Tibial artery (tissue), 4 donors: ENCODE data around the gene ARSG.

Experiments
- DNase-seq, 2 donors: peaks; one replicate each; pipeline ENCODE4 v3.0.0-alpha.2; 2019
- H3K27ac ChIP-seq, 2 donors: fragments of 200-600 bp; sonication (generic) in 1 of 2; 1 replicate in 1 of 2; 2 replicates in 1 of 2; pipeline ENCODE4 v1.5.1; 2018 to 2019; ENCODE audit warnings: mild to moderate bottlenecking in 1 of 2
- H3K27me3 ChIP-seq, 2 donors: fragments of 200-600 bp; sonication (generic) in 1 of 2; one replicate each; pipeline versions ENCODE4 v1.5.1 to v1.6.0; 2016 to 2019
- H3K36me3 ChIP-seq, 3 donors: fragments of 200-600 bp; sonication (generic) in 2 of 3; one replicate each; pipeline ENCODE4 v1.5.1; 2016 to 2019; ENCODE audit warnings: mild to moderate bottlenecking in 2 of 3
- H3K4me1 ChIP-seq, 4 donors: fragments of 200-600 bp; sonication (generic) in 2 of 4; 1 replicate in 3 of 4; 2 replicates in 1 of 4; pipeline ENCODE4 v1.5.1; 2016 to 2019
- H3K4me3 ChIP-seq, 2 donors: fragments of 200-600 bp; sonication (generic) in 1 of 2; 1 replicate in 1 of 2; 2 replicates in 1 of 2; pipeline ENCODE4 v1.5.1; 2018 to 2019; ENCODE audit warnings: mild to moderate bottlenecking in 2 of 2
- H3K9me3 ChIP-seq, 3 donors: fragments of 200-600 bp; sonication (generic) in 1 of 3; one replicate each; pipeline ENCODE4 v1.5.1; 2016 to 2019
- CTCF ChIP-seq, 2 experiments: fragments of 200-600 bp in 1 of 2; fragments of 450-650 bp in 1 of 2; IDR thresholded peaks; one replicate each; pipeline ENCODE4 v1.5.1; 2017 to 2019; ENCODE audit warnings: antibody characterized with exemption in 2 of 2, mild to moderate bottlenecking in 1 of 2, moderate library complexity in 1 of 2
- intact Hi-C: fragments of 100-400 bp; cut with DNase I; formaldehyde crosslinking; loops from one replicate; pipeline ENCODE4 v1.15.0; 2023; ENCODE audit warnings: low total_unique reads

Gene ARSG

GRCh38 chr17:68435361-68435760 lies 144.1 kb downstream of the ARSG start:
- intact Hi-C loops: loop anchor here (10.0 kb wide), 1 partner anchor 171 kb away; no protein-coding TSS in a partner anchor
- Histone ChIP-seq H3K36me3 (peaks cover 55 to 81% (median 63%) of the 10 kb centered on the region in 3 donors), H3K4me1 (no peaks in the 10 kb centered on the region), H3K4me3 (no peak overlapping the region), H3K27ac (no peak overlapping the region), H3K27me3 (no peaks in the 10 kb centered on the region), H3K9me3 (no peaks in the 10 kb centered on the region)
- TF ChIP-seq CTCF (IDR thresholded peaks at IDR 0.05): no peak
- peak in 1 of 2 donors; percentile 55 for DNase-seq

GRCh38 chr17:68435876-68436842 lies 144.9 kb downstream of the ARSG start:
- intact Hi-C loops: loop anchor here (10.0 kb wide), 1 partner anchor 171 kb away; no protein-coding TSS in a partner anchor
- TF ChIP-seq CTCF (IDR thresholded peaks at IDR 0.05): peak; percentile 72 to 86
- Histone ChIP-seq H3K4me3 (no peak overlapping the region), H3K9me3 (no peaks in the 10 kb centered on the region), H3K27me3 (no peaks in the 10 kb centered on the region), H3K4me1 (no peaks in the 10 kb centered on the region), H3K36me3 (peaks cover 52 to 81% (median 59%) of the 10 kb centered on the region in 3 donors), H3K27ac (no peak overlapping the region)
- peak; percentile 68 to 79 for DNase-seq

GRCh38 chr17:68437979-68438822 lies 146.9 kb downstream of the ARSG start:
- no peak for TF ChIP-seq CTCF (IDR thresholded peaks at IDR 0.05)
- peaks cover 41 to 81% (median 44%) of the 10 kb centered on the region in 3 donors for H3K36me3 ChIP-seq
- peaks cover 0 to 4% (median 1%) of the 10 kb centered on the region in 4 donors for H3K4me1 ChIP-seq
- no peaks in the 10 kb centered on the region for H3K9me3 ChIP-seq
- no peak overlapping the region for H3K4me3 ChIP-seq
- intact Hi-C loops: loop anchor here (10.0 kb wide), 1 partner anchor 173 kb away; no protein-coding TSS in a partner anchor
- peak in 1 of 2 donors; percentile 38 for DNase-seq
- no peak overlapping the region for H3K27ac ChIP-seq
- no peaks in the 10 kb centered on the region for H3K27me3 ChIP-seq

- Histone ChIP-seq H3K27me3 (no peaks in the 10 kb centered on the region), H3K36me3 (peaks cover 35 to 76% (median 35%) of the 10 kb centered on the region in 3 donors), H3K9me3 (no peaks in the 10 kb centered on the region), H3K4me3 (no peak overlapping the region), H3K27ac (no peak overlapping the region), H3K4me1 (peaks cover 0 to 5% (median 2%) of the 10 kb centered on the region in 4 donors)
- intact Hi-C loops: loop anchor here (10.0 kb wide), 1 partner anchor 175 kb away; no protein-coding TSS in a partner anchor
- DNase-seq: no peak
- TF ChIP-seq CTCF (IDR thresholded peaks at IDR 0.05): no peak
Observed at GRCh38 chr17:68439656-68440290, 148.5 kb downstream of the ARSG start.

- Histone ChIP-seq H3K36me3 (peaks cover 28 to 76% (median 31%) of the 10 kb centered on the region in 3 donors), H3K4me1 (peaks cover 0 to 5% (median 2%) of the 10 kb centered on the region in 4 donors), H3K4me3 (no peak overlapping the region), H3K27ac (no peak overlapping the region), H3K27me3 (no peaks in the 10 kb centered on the region), H3K9me3 (no peaks in the 10 kb centered on the region)
- no peak for TF ChIP-seq CTCF (IDR thresholded peaks at IDR 0.05)
- intact Hi-C loops: no loop called here
- no peak for DNase-seq
Observed at GRCh38 chr17:68440526-68440925, 149.2 kb downstream of the ARSG start.
